Transverse colon (tissue), 3 donors: ENCODE measurements around the gene HRH2.

ENCODE experiments used
- POLR2A ChIP-seq: fragments of 450-650 bp; IDR thresholded peaks from one replicate; pipeline ENCODE4 v1.6.1; 2016; ENCODE audit warnings: antibody characterized with exemption, mild to moderate bottlenecking, moderate library complexity
- TF ChIP-seq, protein P1 (sequence below), 5 experiments: fragments of 200-600 bp in 3 of 5; fragments of 450-650 bp in 2 of 5; sonication (generic) in 3 of 5; IDR thresholded peaks; 1 replicate in 2 of 5; 2 replicates in 3 of 5; pipeline ENCODE4 v1.5.1; 2016 to 2017; ENCODE audit warnings: antibody characterized with exemption in 5 of 5, inconsistent platforms in 3 of 5, mild to moderate bottlenecking in 2 of 5, moderate library complexity in 1 of 5

DNA sequence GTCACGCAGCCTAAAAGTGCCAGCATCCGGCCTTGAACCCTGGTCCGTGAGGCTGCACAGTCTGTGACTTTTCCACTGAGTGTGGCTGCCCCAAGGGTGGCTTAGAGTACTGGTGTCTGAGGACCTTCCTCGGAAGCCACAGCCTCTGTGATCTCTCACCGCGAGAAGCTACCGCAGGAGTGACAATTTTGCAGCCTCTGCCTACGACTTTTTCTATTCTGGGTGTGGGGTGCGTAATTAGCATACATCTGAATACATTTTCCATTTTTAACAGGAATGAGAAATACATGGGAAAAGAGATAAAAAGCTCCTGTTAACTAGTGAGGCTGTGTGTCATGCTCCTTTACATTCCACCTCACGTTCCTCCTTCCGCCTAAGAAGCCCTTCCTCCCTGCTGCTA lies 48.3 kb upstream of the HRH2 start:
- no peak for TF ChIP-seq POLR2A
- TF ChIP-seq, protein P1, sequence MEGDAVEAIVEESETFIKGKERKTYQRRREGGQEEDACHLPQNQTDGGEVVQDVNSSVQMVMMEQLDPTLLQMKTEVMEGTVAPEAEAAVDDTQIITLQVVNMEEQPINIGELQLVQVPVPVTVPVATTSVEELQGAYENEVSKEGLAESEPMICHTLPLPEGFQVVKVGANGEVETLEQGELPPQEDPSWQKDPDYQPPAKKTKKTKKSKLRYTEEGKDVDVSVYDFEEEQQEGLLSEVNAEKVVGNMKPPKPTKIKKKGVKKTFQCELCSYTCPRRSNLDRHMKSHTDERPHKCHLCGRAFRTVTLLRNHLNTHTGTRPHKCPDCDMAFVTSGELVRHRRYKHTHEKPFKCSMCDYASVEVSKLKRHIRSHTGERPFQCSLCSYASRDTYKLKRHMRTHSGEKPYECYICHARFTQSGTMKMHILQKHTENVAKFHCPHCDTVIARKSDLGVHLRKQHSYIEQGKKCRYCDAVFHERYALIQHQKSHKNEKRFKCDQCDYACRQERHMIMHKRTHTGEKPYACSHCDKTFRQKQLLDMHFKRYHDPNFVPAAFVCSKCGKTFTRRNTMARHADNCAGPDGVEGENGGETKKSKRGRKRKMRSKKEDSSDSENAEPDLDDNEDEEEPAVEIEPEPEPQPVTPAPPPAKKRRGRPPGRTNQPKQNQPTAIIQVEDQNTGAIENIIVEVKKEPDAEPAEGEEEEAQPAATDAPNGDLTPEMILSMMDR (IDR thresholded peaks at IDR 0.05): no peak
